K562 (cell line): Measurements from ENCODE around the gene TDRD3. TPM values are rescaled to one million over a fixed set of nuclear protein-coding genes. Genes with fewer than 3 reads are reported as not detected.

ENCODE experiments used
- ATAC-seq: fragments of 200-7000 bp; cut with Tn5 transposase; 3 replicates; pipeline ENCODE4 v1.9.1; 2020; ENCODE audit warnings: moderate library complexity
- BruUV-seq: library from RNA; stranded (reverse); fragments of 400-500 nt; replicated peaks from 2 replicates; lab custom pipeline; 2021; lab: Mats Ljungman, UMichigan
- CTCF ChIA-PET: fragments of 300-600 bp; formaldehyde crosslinking; extraction: SDS; loops from one replicate; lab custom pipeline; 2021; ENCODE audit warnings: low intra/inter-chr PET ratio; lab: Yijun Ruan, JAX
- POLR2A ChIA-PET: fragments of 300-600, 350-650 bp; sonication (Branson Sonifier 250); formaldehyde crosslinking; extraction: SDS; loops from one replicate; lab custom pipeline; 2021; ENCODE audit warnings: antibody characterized with exemption, inconsistent platforms; lab: Yijun Ruan, JAX
- DNase-seq, 4 experiments: peaks; one replicate each; pipeline versions ENCODE4 v3.0.0 to v3.0.0-alpha.2; 2011 to 2018; ENCODE audit warnings: low spot score in 3 of 4, mixed read lengths in 3 of 4; ENCODE audit errors: extremely low read depth in 1 of 4
- FAIRE-seq: peaks from 2 replicates; lab custom pipeline; 2011; peaks lifted over from hg19 to GRCh38; lab: Jason Lieb, UNC
- H2AFZ ChIP-seq: 2 replicates; pipeline ENCODE4 v1.6.0; 2011; ENCODE audit warnings: low read depth, low read length, control low read depth, inconsistent platforms
- H3K27ac ChIP-seq: fragments of 200-600 bp; 3 replicates; pipeline ENCODE4 v1.8.0; 2011; ENCODE audit warnings: low read depth, mild to moderate bottlenecking, control low read depth, inconsistent platforms, low read length, moderate library complexity, mixed read lengths; ENCODE audit errors: extremely low read depth
- H3K27me3 ChIP-seq, 2 experiments: fragments of 300-600 bp in 1 of 2; 2 replicates in 1 of 2; 3 replicates in 1 of 2; pipeline versions ENCODE4 v1.6.0 to v1.8.0; 2011; ENCODE audit warnings: inconsistent platforms in 2 of 2, low read length in 2 of 2, mild to moderate bottlenecking in 1 of 2, mixed read lengths in 1 of 2, moderate library complexity in 1 of 2; ENCODE audit not compliant: control insufficient read depth in 2 of 2, insufficient read depth in 2 of 2
- H3K36me3 ChIP-seq: fragments of 300-600 bp; 3 replicates; pipeline ENCODE4 v1.8.0; 2011; ENCODE audit warnings: mild to moderate bottlenecking, low read length, inconsistent platforms; ENCODE audit not compliant: control insufficient read depth, insufficient read depth
- H3K4me1 ChIP-seq, 2 experiments: fragments of 200-600 bp in 1 of 2; replicated peaks in 1 of 2; 2 replicates in 1 of 2; 3 replicates in 1 of 2; pipeline versions ENCODE4 v1.5.1 to v1.8.0; 2011; ENCODE audit warnings: inconsistent platforms in 2 of 2, low read length in 2 of 2, mild to moderate bottlenecking in 1 of 2, mixed read lengths in 1 of 2, moderate library complexity in 1 of 2; ENCODE audit not compliant: control insufficient read depth in 2 of 2, insufficient read depth in 2 of 2
- H3K4me2 ChIP-seq: 2 replicates; pipeline ENCODE4 v1.6.1; 2011; ENCODE audit warnings: low read length, control low read depth, inconsistent platforms, mixed read lengths; ENCODE audit not compliant: insufficient read depth
- H3K4me3 ChIP-seq: fragments of 200-600 bp; sonication (generic), shearing (Covaris generic); 2 replicates; pipeline ENCODE4 v1.5.1; 2016; ENCODE audit warnings: control low read depth, inconsistent platforms
- H3K79me2 ChIP-seq: fragments of 200-600 bp; 3 replicates; pipeline ENCODE4 v1.8.0; 2011; ENCODE audit warnings: low read length, inconsistent platforms; ENCODE audit not compliant: control insufficient read depth, insufficient read depth
- H3K9ac ChIP-seq, 2 experiments: 2 replicates each; pipeline versions ENCODE4 v1.6.0 to v1.6.1; 2011; ENCODE audit warnings: low read depth in 2 of 2, low read length in 2 of 2, control low read depth in 1 of 2, inconsistent platforms in 1 of 2, mild to moderate bottlenecking in 1 of 2, mixed read lengths in 1 of 2; ENCODE audit not compliant: insufficient read depth in 1 of 2
- H3K9me1 ChIP-seq: one replicate; pipeline ENCODE4 v1.6.0; 2011; ENCODE audit warnings: inconsistent platforms, mild to moderate bottlenecking, low read length, moderate library complexity; ENCODE audit not compliant: control insufficient read depth, insufficient read depth
- H3K9me3 ChIP-seq: replicated peaks from 2 replicates; pipeline ENCODE4 v1.5.1; 2011; ENCODE audit warnings: low read depth, low read length, inconsistent platforms; ENCODE audit not compliant: control insufficient read depth, insufficient read depth
- H4K20me1 ChIP-seq: replicated peaks from 2 replicates; pipeline ENCODE4 v1.6.1; 2011; ENCODE audit warnings: low read length, inconsistent platforms, mixed read lengths; ENCODE audit not compliant: control insufficient read depth, insufficient read depth
- BCOR ChIP-seq: fragments of 450-650 bp; IDR thresholded peaks from 2 replicates; pipeline ENCODE4 v1.6.1; 2016
- COPS2 ChIP-seq: fragments of 450-650 bp; conservative IDR thresholded peaks from 2 replicates; pipeline ENCODE4 v1.6.1; 2016; ENCODE audit warnings: mild to moderate bottlenecking, moderate library complexity
- GATAD2A ChIP-seq: fragments of 450-650 bp; IDR thresholded peaks from 2 replicates; pipeline ENCODE4 v1.6.1; 2017
- HMG20B ChIP-seq: fragments of 250-450 bp; sonication (Bioruptor Pico); IDR thresholded peaks from 2 replicates; pipeline ENCODE4 v1.5.0; 2021; ENCODE audit warnings: mild to moderate bottlenecking
- MTF1 ChIP-seq: fragments of 250-450 bp; sonication (Bioruptor Pico); IDR thresholded peaks from 2 replicates; pipeline ENCODE4 v1.9.0; 2021; ENCODE audit warnings: moderate library complexity, mild to moderate bottlenecking, inconsistent platforms, borderline replicate concordance
- PHTF2 ChIP-seq: fragments of 250-450 bp; sonication (Bioruptor Pico); IDR thresholded peaks from 2 replicates; pipeline ENCODE4 v1.5.0; 2021; ENCODE audit warnings: mild to moderate bottlenecking
- PML ChIP-seq: IDR thresholded peaks from 2 replicates; pipeline ENCODE4 v1.6.1; 2012; ENCODE audit warnings: low read length, inconsistent platforms
- RAD21 ChIP-seq, 2 experiments: fragments of 250-450 bp in 1 of 2; fragments of 450-650 bp in 1 of 2; sonication (Bioruptor Pico) in 1 of 2; formaldehyde crosslinking in 1 of 2; IDR thresholded peaks in 1 of 2; conservative IDR thresholded peaks in 1 of 2; 2 replicates each; pipeline versions ENCODE4 v1.4.0 to v1.8.0; 2020 to 2022; ENCODE audit warnings: mild to moderate bottlenecking in 2 of 2, moderate library complexity in 1 of 2
- RB1 ChIP-seq: fragments of 450-650 bp; IDR thresholded peaks from 2 replicates; pipeline ENCODE4 v1.6.1; 2017; ENCODE audit warnings: low read depth, mild to moderate bottlenecking
- SMARCA5 ChIP-seq: fragments of 450-650 bp; IDR thresholded peaks from 2 replicates; pipeline ENCODE4 v1.6.1; 2016
- TCF3 ChIP-seq: sonication (generic); formaldehyde crosslinking; IDR thresholded peaks from 2 replicates; pipeline ENCODE4 v1.4.0; 2020; ENCODE audit warnings: mild to moderate bottlenecking, missing genetic modification reagents
- whole genome bisulfite sequencing: fragments of 100-300 bp; shearing (Covaris generic); methylation state at CpG from one replicate; pipeline ENCODE4 v1.1.6; 2016; ENCODE audit warnings: low coverage, mixed read lengths; ENCODE audit not compliant: insufficient coverage; ENCODE audit errors: missing lambda C conversion rate; 5-methylcytosine and 5-hydroxymethylcytosine counted together
- in situ Hi-C: fragments of 300-500 bp; cut with MboI; formaldehyde crosslinking; loops from 4 replicates; pipeline ENCODE4 v1.15.0; 2018; ENCODE audit warnings: inconsistent platforms, mixed read lengths
- intact Hi-C: fragments of 100-400 bp; cut with micrococcal nuclease; formaldehyde crosslinking; loops from 2 replicates; pipeline ENCODE4 v1.14.2; 2022
- polyA plus RNA-seq, 8 experiments: library from polyadenylated mRNA; depleted of rRNA in 4 of 8; stranded (reverse) in 5 of 8; unstranded in 3 of 8; fragments of >200 nt; fragmentation: Nextera tagmentation in 2 of 8; fragmentation: Illumina TruSeq in 1 of 8; extraction: Ambion mirVana in 2 of 8; extraction: Trizol in 1 of 8; gene quantifications; 2 replicates each; pipeline versions ENCODE4 v1.2.1 to v1.2.3, GENCODE V29; 2011 to 2014; ENCODE audit warnings: inconsistent platforms in 1 of 8, missing spikeins in 1 of 8
- total RNA-seq, 7 experiments: library from RNA; depleted of rRNA in 6 of 7; stranded (reverse); fragments of >200 nt in 6 of 7; fragmentation: Illumina TruSeq in 2 of 7; extraction: Trizol in 2 of 7; gene quantifications; 2 replicates each; pipeline versions ENCODE4 v1.2.1 to v1.2.3, GENCODE V29; 2011 to 2021; ENCODE audit warnings: low replicate concordance in 1 of 7

The TDRD3 gene
- total and polyA plus RNA-seq, 9 of the 15 experiments (the other 6 are each of a cell fraction or from before 2014, with no cell fraction given) = 3.6 to 16.4 (median 9.5) TPM

GRCh38 chr13:60439201-60439600 is 42.2 kb downstream of the TDRD3 start:
- Histone ChIP-seq H3K9me3 (no peaks in the 10 kb centered on the region), H4K20me1 (no peaks in the 10 kb centered on the region), H3K9me1 (no peaks in the 10 kb centered on the region)
- TF ChIP-seq HMG20B (CRISPR knock-in tag) (no peak), COPS2 (no peak), GATAD2A (no peak), RB1 (no peak), PHTF2 (CRISPR knock-in tag) (no peak), TCF3 (CRISPR knock-in tag) (no peak), BCOR (no peak), RAD21 (CRISPR knock-in tag; conservative IDR thresholded peaks at IDR 0.05 in 1 of 2, IDR thresholded peaks at IDR 0.05 in 1 of 2) (no peak), MTF1 (CRISPR knock-in tag) (no peak), SMARCA5 (no peak), PML (no peak)
- TF ChIP-seq, all 486 proteins: peak for 0
- CTCF ChIA-PET = no interaction called here
- H2AFZ ChIP-seq = no peak overlapping the region
- POLR2A ChIA-PET = no interaction called here
- H3K9ac ChIP-seq = no peak overlapping the region
- no peak overlapping the region for H3K4me2 ChIP-seq
- in situ Hi-C loops = loop anchor here (10.0 kb wide), 1 partner anchor 94 kb away; no protein-coding TSS in a partner anchor
- no peaks in the 10 kb centered on the region for H3K36me3 ChIP-seq
- 0% methylated on average over 2 of the region's 2 CpGs for WGBS
- FAIRE-seq (no peak), DNase-seq (no peak), ATAC-seq (no peak)
- BruUV-seq = no TSS peak
- H3K79me2 ChIP-seq = no peaks in the 10 kb centered on the region
- H3K4me3 ChIP-seq = no peak overlapping the region
- no peaks in the 10 kb centered on the region for H3K4me1 ChIP-seq
- no peak overlapping the region for H3K27ac ChIP-seq
- H3K27me3 ChIP-seq = no peaks in the 10 kb centered on the region
- intact Hi-C loops = no loop called here
